Ovary (tissue), 3 donors: ENCODE results near the gene TNFRSF14.

Experiments used
- EP300 ChIP-seq: sonication (generic); formaldehyde crosslinking; IDR thresholded peaks from one replicate; pipeline ENCODE4 v1.6.1; 2017; ENCODE audit warnings: antibody characterized with exemption
- POLR2A ChIP-seq: fragments of 450-650 bp; IDR thresholded peaks from one replicate; pipeline ENCODE4 v1.6.1; 2017; ENCODE audit warnings: antibody characterized with exemption, mild to moderate bottlenecking, moderate library complexity
- TF ChIP-seq, protein P1 (sequence below), 3 donors: fragments of 450-650 bp in 2 of 3; fragments of 200-600 bp in 1 of 3; IDR thresholded peaks; one replicate each; pipeline versions ENCODE4 v1.5.1 to v1.8.0; 2016 to 2022; ENCODE audit warnings: antibody characterized with exemption in 3 of 3, mild to moderate bottlenecking in 1 of 3
- donor health status: DM: no; HTN: no; CAD: no.

DNA sequence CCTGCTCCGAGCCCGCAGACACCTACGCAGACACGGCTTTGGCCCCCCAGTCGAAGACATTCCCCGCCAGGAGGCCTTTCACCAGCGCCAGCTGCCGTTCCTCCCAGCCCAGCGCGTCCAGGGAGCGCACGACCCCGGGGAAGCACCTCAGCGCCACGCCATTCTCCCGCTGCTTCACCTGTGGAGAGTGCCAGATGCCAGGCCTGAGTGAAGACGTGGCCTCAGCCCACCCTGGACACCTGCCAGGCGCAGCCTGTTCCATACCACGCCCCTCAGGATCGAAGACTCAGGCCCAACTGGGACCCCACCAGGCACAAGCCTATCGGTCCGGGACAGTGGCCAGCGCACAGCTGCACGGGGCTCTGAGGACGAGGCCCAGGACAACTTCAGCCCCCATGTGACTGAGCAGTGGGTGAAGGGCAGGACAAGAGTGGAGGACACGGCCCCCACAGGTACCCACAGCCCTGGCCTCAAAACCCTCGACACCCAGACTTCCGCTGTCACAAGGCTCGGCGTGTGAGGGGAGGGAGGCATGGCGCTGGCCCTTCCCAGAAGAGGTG lies 43.2 kb upstream of the TNFRSF14 start:
- TF ChIP-seq, protein P1, sequence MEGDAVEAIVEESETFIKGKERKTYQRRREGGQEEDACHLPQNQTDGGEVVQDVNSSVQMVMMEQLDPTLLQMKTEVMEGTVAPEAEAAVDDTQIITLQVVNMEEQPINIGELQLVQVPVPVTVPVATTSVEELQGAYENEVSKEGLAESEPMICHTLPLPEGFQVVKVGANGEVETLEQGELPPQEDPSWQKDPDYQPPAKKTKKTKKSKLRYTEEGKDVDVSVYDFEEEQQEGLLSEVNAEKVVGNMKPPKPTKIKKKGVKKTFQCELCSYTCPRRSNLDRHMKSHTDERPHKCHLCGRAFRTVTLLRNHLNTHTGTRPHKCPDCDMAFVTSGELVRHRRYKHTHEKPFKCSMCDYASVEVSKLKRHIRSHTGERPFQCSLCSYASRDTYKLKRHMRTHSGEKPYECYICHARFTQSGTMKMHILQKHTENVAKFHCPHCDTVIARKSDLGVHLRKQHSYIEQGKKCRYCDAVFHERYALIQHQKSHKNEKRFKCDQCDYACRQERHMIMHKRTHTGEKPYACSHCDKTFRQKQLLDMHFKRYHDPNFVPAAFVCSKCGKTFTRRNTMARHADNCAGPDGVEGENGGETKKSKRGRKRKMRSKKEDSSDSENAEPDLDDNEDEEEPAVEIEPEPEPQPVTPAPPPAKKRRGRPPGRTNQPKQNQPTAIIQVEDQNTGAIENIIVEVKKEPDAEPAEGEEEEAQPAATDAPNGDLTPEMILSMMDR (IDR thresholded peaks at IDR 0.05) = no peak
- TF ChIP-seq POLR2A (no peak), EP300 (no peak)
